ENCODE data around the gene LSM7.

The LSM7 gene

DNA sequence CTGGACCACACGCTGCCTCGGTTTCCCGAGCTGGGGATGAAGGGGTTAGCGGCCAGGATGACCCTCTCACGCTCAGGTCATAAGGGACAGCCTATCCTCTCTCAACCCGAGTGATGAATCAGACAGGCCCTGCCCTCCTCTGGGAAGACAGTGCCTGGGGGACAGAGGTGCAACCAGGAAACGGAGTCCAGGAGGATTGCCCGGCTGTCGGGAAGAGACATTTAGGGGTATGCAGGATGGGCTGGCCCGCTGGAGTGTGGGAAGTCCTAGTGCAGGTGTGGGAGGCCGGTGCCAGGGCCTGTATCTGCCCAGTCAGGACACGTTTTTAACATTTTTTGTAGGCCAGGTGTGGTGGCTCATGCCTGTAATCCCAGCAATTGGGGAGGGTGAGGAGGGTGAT lies 8.3 kb downstream of the LSM7 start:
- DNase-seq, result no peak

DNA sequence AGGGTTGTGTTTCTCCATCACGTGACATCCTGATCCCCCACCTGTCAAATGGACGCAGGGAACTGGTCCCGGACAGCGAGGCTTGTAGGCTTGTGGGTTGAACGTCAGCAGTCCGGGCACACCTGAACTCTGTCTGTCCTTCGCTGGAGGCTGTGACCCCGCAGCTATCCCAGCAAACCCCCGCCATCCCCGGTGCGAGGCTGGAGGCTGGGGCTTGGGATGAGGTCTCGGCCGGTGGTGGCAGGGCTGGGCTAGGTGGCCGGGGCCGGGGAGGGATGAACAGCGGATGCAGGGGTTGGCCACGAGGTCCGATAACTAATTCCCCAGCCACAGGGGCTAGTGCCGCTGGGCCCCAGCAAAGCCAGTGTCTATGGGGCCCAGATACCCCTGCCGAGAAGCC lies 8.8 kb downstream of the LSM7 start:
- no peak for DNase-seq

DNA sequence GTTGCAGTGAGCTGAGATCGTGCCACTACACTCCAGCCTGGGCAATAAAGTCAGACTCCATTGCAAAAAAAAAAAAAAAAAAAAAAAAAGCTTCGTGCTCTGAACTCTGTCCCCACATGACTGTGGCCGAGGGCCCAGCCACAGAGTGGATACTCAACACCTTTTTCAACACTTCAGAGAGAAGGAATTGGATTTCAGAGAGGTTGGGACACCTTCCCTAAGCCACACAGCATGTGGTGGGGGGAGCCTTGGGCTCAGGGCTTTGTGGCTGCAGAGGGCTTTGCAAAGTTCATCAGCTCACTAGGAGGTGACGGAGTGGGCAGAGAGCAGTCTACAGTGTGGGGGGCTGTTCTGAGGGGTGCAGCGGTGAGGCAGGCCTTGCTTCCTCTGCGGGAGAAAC lies 9.5 kb downstream of the LSM7 start:
- DNase-seq, result no peak

DNA sequence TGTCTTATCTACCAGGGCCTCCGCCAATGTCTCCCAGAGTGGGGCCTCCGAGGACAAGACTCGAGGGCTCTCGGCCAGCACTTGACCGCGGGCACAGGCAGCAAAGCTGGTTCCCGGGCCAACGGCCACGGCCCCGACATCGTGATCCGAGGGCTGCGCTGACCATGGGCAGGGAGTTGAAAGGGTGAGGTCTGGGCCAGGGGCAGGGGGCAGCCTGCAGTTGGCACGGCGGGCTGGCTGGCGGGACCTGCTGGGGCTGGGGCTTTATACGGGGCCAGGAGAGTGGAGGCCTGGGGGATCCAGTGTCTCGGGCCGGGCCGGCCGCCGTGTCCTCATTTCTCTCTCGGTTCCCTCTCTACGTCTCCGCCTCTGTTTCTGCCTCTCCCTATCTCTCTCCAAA lies 10.6 kb downstream of the LSM7 start:
- DNase-seq, result no peak

DNA sequence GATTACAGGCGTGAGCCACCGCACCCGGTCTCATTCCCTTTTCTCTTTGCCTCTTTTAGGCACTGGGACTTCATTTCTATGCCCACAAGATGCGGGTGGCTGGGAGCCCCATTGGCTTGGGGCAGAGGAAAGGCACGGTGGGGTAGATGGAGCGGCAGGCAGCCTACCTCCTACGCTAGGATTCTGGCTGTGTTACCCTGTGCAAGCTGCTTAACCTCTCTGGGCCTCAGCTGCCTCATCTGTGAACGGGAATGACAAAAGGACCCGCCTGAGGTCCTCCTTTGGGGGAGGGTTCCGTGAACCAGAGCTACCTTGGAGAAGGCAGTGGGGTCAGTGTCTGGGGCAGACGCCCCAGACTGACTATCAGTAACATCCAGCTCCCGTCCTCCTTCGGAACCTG lies 11.1 kb downstream of the LSM7 start:
- DNase-seq, result no peak

DNA sequence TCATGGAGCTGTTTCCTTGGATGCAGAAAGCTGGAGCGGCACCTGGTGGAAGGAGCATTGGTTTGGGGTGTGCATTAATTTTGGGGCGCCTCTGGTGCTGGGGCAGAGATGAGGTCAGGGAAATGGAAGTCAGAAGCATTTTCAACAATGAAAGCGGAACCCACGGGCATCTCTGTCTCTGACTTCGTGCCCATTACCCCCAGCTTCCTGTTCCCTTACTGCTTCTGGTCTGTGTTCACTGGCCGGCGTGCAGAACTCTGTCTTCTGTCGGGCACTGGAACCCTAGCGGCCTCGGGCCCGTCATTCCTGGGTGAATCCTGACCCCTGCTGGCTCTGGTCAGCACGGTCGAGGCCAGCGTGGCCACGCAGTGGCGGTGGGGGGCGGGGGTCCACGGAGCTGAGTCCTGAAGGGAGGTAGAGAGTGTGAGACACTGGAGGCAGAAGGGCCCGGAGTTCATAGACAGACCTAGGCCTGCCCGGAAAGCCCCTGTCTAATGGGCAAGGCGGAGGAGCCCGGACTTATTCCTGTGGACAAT lies 12.5 kb downstream of the LSM7 start:
- no peak for DNase-seq

DNA sequence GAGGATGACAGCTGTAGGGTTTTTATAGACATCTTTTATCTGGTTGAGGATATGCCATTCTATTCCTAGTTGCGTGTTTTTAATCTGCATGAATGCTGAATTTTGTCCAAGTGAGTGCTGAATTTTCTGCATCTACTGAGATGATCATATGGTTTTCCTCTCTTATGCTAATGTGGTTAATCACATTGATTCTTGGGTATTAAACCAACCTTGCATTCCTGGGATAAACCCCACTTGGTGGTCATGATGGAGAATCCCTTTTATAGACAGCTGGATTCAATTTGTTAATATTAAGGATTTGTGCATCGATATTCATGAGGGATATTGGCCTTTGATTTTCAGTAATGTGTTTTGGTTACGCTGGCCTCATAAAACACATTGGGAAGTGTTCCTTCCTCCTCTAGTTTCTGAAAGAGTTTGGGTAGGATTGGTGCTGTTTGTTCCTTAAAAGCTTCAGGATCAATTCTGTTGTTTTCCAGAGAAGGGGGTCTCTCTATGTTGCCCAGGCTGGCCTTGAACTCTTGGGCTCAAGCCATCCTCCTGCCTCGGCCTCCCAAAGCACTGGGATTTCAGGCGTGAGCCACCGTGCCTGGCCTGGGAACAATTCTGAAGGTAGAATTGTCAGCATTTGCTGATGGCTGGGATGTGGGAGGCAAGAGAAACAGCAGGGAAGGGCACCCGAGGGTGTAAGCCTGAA lies 13.1 kb downstream of the LSM7 start:
- no peak for DNase-seq

DNA sequence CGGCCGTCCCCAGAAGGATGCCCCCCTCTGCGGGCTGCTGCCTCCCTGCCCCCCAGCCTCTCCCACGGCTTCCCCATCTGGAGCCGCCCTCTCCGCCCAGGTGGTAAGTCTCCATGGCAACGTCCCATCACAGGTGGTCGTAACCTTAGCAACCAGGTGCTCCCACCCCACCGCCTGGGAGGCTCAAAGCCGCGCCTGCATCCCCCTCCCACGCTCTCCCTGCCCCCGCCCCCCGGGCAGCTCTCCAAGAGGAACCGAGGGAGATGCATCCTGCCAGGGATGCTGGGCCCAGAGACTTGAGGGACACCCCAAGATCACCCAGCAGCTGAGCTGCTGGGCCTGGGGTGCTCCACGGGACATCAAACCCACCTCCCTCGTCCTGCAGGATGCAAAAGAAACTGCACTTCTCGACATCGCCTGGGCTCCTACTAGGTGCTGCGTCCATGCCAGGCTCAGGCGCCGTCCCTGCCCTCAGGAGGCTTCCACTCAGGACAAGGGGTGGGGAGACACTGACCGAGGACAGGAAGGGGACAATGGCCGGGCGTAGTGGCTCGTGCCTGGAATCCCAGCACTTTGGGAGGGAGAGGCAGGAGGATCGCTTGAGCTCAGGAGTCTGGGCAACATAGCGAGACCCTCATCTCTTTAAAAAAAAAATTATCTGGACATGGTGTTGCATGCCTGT lies 15.4 kb downstream of the LSM7 start:
- peak; percentile 42 for DNase-seq

DNA sequence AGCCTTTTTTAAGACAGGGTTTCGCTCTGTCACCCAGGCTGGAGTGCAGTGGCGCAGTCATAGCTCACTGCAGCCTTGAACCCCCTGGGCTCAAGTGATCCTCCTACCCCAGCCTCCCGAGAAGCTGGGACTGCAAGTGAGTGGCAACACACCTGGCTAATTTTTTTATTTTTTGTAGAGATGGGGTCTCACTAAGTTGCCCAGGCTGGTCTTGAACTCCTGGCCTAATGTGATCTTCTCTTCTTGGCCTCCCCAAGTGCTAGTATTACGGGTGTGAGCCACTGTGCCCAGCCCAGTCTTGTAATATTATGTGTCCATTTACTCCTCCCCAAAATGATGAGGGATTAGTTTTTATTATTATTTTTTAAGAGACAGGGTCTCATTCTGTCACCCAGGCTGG lies 17.3 kb downstream of the LSM7 start:
- DNase-seq, result no peak

DNA sequence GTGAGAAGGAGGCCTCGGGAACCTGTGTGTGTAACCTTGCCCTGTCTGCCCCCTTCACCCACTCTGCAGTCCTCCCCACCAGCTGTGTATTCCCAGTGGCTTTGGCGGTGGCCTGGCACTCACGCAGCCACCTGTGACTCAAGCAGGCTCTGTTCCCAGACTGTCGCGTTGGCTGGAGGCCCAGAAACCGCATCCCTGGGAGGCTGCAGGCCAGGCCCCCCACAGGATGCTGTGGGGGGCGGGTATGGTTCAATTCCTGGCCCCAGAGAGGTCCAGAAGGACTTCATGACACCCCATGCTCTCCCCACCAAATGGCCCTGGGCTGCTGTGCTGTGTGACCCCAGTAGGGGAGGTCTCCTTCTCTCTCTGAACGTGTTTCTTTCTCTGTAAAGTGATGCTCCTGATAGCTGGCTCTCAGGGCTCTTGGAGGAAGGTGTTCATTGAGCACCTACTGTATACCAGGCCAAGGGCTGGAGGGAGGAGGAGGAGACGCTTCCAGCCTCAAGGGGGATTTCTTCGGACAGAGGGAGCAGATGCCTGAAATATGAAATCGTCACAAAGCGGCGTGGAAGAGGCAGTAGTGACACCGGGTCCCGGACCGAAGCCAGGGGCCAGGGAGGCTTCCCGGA lies 18.5 kb downstream of the LSM7 start:
- DNase-seq, result no peak

DNA sequence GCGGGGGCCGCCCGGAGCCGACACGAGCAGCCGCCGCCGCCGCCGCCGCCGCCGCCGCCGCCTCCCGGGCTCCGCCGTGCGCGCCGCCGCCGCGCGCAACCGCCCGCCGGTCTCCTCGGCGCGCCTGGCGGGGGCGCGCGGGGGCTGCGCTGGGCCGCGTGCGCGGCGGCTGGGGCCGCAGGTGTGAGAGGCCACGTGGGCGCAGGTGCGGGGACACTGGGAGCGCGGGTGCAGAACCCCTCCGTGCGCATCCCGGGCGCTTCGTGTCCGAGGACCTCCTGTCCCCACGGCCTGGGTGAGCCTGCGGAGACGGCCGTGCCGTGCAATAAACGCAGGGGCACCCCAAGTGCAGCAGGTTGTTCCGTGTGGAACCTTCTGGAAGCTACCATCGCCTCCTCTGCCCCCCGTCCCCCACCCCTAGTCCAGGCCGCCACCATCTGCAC lies 20.3 kb downstream of the LSM7 start, which contains the start of gene LINGO3:
Gene LINGO3 (minus strand): TSS at position 41 of the 443 bp plus-strand sequence. CDS start 16,378 bp downstream, outside the sequence.
- peak; percentile 20 for DNase-seq

DNA sequence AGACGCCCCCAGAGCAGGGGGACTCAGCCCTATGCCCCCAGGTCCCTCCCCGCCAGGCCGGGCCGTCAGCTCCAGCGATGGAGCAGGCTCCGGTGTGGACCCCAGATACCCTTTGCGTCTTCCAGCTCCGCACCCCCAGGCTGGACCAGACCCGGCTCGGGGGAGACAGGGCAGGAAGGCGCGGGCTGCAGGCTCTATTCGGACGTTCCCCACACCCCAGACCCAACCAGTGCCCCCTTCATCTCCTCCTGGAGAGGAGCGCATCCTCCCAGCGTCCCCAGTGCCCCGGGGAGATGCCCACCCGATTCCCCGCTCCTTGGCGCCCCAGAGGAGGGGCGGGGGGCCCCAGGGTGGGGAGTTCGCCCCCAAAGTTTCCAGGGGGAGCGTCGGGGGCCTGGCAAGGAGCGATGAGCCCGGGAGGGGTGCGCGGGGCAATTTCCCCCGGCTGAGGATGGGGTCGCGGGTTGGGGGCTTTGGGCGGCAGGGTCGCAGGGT lies 20.8 kb downstream of the LSM7 start:
- no peak for DNase-seq

DNA sequence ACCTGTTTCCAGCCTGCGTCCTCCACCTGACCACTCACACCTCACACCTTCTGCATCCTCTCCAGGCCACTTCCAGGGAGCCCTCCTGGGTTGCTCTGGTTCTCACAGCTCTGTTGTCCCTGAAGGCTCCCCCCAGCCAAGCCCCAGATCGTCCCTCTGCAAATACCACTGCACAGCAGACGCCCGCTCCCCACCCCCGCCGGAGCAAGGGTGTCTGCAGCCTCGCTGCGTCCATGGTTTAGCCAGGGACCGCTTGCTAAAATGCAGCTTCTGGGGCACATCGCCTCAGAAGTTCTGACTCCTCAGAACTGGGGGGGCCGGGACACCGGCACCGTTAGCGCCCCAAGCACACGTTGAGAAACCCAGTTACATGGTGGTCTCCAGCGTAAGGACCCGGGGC lies 21.4 kb downstream of the LSM7 start:
- no peak for DNase-seq

DNA sequence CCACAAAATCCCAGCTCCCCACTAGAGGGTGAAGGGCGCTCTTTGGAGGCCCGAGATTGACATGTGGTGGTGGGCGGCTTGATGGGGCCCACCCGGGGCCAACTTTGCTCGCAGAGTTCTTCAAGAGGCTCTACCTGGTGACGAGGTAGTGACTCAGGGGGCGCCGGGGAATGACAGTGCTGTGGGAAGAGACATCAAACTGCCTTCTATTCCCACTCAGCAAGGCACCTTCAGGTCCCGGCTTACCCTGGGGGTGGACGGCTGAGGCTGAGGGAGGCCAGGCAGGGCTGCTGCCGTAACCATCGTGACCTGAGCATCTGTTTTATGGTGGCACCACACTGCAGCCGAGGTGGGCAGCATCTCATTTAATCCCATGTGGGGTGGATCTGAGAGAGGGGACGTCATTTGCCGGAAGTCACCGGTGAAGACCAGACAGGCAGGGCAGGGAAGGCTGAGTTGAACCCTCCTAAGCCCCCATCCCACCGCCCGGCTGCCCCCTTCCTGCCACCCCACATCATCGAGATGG lies 22.0 kb downstream of the LSM7 start:
- DNase-seq, result no peak

DNA sequence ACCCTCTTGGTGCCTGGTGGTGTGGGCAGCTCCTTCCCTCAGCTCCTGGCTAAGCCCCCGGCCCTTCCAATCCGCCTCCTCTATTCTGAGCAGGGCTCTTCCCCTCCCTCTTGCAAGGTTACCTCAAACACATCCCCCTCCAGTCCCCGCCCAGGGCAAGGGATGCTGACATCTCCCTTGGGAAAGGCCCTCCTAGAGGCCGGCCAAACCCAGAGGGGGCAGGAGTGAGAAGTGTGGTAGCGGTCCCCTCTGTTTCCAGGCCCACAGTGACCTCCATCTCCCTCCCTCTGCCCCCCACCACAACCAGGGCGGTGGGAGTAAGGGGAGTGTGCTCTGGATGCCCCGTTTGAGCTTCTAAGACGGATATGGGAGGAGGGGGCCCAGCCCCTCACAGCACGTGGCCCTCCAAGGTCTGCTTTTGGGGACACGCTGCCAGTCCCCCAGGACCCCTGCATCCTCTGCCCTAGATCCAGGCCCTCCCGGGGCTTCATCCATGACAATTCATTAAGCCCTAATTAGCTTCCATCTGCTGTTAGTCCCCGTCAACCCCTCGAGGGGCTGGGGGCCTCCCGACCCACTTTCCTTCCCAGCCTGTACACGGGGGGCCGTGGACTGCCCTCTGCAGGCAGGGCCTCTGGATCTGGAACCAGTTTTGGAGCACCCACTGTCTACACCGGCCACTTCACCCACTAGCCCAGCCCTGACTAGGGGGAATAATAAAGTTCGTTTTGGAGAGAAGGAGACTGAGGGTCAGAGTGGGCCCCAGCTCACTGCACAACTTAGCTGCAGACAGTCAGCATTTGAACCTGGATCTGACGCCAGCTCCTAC lies 22.7 kb downstream of the LSM7 start:
- DNase-seq, result no peak

DNA sequence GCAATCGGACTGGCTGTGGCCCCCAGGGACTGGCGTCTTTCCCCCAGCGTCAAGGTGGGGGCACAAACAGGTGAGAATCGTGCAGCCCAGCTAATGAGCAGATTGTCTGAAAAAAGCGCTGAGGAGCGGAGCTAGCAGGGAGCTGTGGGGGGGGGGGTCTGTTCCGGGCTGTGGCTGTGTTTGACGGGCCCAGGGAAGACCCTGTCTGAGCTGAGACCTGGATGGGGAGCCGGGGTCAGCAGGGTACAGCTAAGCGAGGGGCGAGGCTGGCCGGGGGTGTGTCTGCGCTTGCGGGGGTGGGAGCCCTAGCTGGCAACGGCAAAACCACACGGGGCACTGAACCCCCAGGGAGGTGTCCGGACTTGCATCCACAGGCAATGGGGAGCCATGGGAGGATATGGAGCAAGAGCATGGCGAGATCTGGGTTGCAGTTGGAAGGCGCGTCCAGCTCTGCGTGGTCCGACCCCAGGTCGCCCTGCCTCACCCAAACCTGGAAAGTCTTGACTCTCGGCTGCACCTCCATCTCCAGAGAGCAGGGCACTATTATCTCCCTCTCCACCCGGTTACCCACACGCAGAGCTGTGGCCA lies 25.1 kb downstream of the LSM7 start:
- no peak for DNase-seq

DNA sequence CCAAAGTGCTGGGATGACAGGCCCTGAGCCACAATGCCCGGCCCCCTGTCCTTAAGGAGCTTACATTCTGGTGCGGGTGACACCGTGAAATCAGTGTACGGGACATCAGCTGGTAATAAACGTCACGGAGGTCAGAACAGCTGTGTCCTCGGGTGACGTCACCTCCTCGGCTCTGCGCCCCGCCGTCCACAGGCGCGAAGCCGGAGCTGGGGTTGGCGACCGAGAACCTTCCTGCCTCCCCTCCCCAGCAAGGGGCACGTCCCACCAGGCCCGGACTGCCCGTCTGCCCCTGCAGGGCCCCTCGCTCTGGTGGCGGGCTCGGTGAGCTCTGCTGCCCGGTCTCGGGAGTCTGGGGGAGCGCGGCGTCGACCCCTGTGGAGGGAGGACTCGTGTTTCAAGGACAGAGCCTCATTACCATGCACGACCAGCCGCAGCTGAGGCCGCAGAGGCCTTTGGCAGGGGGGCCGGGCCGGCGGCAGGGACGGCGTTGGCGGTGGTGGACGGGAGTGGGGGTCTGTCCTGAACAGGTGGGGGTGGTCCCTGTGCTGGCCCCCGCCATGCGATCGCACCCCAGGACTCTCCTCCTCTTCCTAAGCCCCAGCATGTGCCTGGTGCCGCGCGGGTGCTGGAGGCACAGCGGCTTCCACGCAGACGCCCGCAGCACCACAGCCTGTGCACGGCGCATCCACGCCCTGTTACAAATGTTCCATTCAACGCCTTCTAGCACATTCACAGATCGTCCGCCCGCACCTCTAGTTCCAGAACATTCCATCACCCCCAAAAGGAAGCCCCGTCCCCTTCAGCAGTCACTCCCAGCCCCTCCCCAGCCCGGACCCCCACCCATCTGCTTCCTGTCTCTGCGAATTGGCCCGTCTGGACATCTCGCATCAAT lies 25.8 kb downstream of the LSM7 start:
- no peak for DNase-seq

DNA sequence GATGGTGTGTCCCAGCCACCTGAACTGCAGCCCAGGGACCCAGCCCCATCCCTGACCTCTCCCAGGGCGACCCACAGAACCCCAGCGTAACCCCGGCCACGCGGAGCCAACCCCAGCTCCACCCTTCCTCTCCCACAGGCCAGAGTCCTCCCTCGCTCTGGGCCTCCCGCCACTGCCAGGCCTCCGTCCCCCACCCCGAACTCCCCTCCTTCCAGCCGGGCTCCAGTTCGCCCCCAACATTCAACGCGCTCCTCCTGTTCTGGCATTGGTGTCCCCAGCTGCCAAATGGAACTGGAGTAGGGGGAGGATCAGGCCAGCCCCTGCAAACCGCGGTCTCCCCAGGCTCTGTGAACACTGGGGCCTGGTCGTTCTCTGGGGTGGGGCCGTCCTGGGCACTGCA lies 27.9 kb downstream of the LSM7 start:
- DNase-seq, result no peak

DNA sequence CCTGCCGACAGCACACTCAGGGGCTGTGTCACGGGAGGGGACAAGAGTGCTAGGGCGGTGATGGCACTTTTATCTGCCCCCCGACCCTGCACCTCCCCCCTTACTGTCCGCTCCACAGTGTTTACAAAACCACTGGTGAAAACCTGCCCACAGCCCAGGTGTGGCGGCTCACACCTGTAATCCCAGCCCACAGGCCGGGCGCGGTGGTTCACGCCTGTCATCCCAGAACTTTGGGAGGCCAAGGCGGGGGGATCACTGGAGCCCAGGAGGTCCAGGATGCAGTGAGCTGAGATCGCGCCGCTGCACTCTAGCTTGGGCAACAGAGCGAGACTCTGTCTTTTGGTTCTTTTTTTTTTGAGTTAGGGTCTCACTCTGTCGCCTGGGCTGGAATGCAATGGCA lies 32.2 kb downstream of the LSM7 start:
- no peak for DNase-seq

DNA sequence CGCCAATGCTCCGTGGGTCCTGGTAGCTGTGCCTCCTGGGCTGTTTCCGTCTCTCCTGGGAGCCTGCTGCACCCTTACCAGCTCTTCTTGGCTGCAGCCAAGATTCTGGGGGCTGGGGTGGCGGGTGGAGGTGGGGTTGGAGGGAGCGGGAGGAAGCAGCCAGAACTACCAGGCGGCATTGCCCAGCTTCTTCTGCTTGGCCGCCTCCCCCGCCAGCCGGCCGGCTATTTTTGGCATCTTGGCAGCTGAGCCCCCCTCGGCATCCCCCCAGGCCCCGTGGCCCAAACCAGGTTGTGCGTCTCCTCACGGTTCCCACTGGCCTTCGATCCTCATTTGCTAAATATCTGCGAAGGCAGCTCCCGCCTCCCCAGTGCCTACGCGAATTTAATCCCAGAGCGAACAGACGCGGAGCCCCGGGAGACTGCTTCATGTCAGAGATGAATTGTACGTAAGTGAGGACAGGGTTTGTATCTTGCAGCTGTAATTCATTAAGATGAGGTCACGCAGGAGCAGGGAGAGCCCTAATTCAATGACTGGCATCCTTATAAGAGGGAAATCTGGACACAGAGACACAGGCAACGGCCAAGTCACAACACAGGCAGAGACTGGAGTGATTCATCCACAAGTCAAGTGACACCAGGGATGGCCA lies 33.6 kb downstream of the LSM7 start:
- DNase-seq, result peak; percentile 40

Measured in NCI-H1436 (cell line).